ENCODE data around the gene KCTD5.

Gene KCTD5

DNA sequence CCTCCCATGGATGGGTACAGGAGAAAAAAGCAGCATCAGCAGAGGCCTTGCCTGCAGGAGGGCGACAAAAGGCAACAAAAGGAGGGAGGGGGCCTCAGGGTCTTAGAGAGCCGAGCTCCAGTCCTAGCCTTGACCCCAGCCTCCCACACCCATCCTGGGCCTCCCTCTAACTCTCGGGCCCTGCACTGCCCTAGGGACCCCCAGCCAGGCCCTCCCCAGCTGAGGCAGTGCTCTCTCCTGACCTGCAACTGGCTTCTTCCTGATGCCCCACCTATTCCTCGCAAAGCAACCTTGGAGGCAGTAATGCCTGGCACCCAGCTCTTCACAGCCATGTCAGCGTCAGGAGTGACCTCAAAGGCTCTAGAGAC lies 54.9 kb downstream of the KCTD5 start:
- no peak overlapping the region for H3K9ac ChIP-seq (ENCODE audit: low read depth, low read length)
- no peak for ATAC-seq (ENCODE audit: insufficient read depth, low read depth)
- no peak overlapping the region for H3K4me2 ChIP-seq (ENCODE audit: insufficient read depth, low read length)
- TF ChIP-seq, protein P1, sequence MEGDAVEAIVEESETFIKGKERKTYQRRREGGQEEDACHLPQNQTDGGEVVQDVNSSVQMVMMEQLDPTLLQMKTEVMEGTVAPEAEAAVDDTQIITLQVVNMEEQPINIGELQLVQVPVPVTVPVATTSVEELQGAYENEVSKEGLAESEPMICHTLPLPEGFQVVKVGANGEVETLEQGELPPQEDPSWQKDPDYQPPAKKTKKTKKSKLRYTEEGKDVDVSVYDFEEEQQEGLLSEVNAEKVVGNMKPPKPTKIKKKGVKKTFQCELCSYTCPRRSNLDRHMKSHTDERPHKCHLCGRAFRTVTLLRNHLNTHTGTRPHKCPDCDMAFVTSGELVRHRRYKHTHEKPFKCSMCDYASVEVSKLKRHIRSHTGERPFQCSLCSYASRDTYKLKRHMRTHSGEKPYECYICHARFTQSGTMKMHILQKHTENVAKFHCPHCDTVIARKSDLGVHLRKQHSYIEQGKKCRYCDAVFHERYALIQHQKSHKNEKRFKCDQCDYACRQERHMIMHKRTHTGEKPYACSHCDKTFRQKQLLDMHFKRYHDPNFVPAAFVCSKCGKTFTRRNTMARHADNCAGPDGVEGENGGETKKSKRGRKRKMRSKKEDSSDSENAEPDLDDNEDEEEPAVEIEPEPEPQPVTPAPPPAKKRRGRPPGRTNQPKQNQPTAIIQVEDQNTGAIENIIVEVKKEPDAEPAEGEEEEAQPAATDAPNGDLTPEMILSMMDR (IDR thresholded peaks at IDR 0.05; ENCODE audit: borderline replicate concordance, extremely low read depth, low read length, poor library complexity, severe bottlenecking) = no peak
- TF ChIP-seq EZH2 (IDR thresholded peaks at IDR 0.05; ENCODE audit: borderline replicate concordance, low read depth, low read length, severe bottlenecking) = no peak
- H3K4me3 ChIP-seq (ENCODE audit: low read depth in 1 of 2, low read length in 2 of 2) = no peak overlapping the region
- DNase-seq = no peak
- H3K27me3 ChIP-seq (ENCODE audit: insufficient read depth, low read length, poor library complexity) = no peaks in the 10 kb centered on the region
- H3K79me2 ChIP-seq (ENCODE audit: insufficient read depth, low read length) = no peaks in the 10 kb centered on the region
- H2AFZ ChIP-seq (ENCODE audit: low read depth, low read length) = no peak overlapping the region
- H3K36me3 ChIP-seq (ENCODE audit: insufficient read depth, low read length) = no peaks in the 10 kb centered on the region
- H4K20me1 ChIP-seq (ENCODE audit: insufficient read depth, low read length) = no peaks in the 10 kb centered on the region
- no peaks in the 10 kb centered on the region for H3K4me1 ChIP-seq (ENCODE audit: insufficient read depth, low read length)
- H3K27ac ChIP-seq (ENCODE audit: low read length) = no peak overlapping the region
- no peaks in the 10 kb centered on the region for H3K9me3 ChIP-seq (ENCODE audit: insufficient read depth, low read length, severe bottlenecking)

DNA sequence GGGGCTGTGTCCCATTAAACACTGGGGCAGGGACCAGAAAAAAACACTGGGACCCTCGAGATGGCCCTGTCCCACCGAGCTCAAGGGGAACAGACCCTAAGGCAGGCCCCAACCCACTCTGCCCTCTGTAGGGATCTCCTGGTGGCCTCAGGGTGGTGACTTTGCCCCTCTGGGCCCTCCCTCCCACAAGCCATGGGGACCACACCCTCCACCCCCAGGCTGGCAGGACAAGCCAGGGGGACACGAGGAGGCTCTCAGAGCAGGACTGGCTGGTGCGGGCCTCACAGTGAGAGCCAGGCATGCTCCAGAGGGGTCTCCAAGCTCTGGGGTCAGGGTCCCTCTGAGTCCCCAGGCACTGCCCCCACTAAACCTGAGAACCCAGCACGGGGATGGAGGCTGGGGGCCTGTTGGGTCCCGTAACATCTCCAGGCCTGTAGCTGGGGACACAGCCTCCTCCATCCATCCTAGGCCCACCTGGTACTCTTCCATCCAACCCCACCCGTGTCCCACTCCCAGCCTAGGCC lies 55.6 kb downstream of the KCTD5 start:
- Histone ChIP-seq H3K9ac (ENCODE audit: low read depth, low read length) (no peak overlapping the region), H3K4me2 (ENCODE audit: insufficient read depth, low read length) (no peak overlapping the region), H3K9me3 (ENCODE audit: insufficient read depth, low read length, severe bottlenecking) (no peaks in the 10 kb centered on the region), H4K20me1 (ENCODE audit: insufficient read depth, low read length) (no peaks in the 10 kb centered on the region), H3K4me3 (ENCODE audit: low read depth in 1 of 2, low read length in 2 of 2) (no peak overlapping the region), H3K36me3 (ENCODE audit: insufficient read depth, low read length) (no peaks in the 10 kb centered on the region), H3K27ac (ENCODE audit: low read length) (no peak overlapping the region), H3K27me3 (ENCODE audit: insufficient read depth, low read length, poor library complexity) (no peaks in the 10 kb centered on the region), H3K79me2 (ENCODE audit: insufficient read depth, low read length) (no peaks in the 10 kb centered on the region), H3K4me1 (ENCODE audit: insufficient read depth, low read length) (no peaks in the 10 kb centered on the region), H2AFZ (ENCODE audit: low read depth, low read length) (no peak overlapping the region)
- TF ChIP-seq EZH2 (IDR thresholded peaks at IDR 0.05; ENCODE audit: borderline replicate concordance, low read depth, low read length, severe bottlenecking) = no peak
- TF ChIP-seq, protein P1 (IDR thresholded peaks at IDR 0.05; ENCODE audit: borderline replicate concordance, extremely low read depth, low read length, poor library complexity, severe bottlenecking) = no peak
- DNase-seq (no peak), ATAC-seq (ENCODE audit: insufficient read depth, low read depth) (no peak)

DNA sequence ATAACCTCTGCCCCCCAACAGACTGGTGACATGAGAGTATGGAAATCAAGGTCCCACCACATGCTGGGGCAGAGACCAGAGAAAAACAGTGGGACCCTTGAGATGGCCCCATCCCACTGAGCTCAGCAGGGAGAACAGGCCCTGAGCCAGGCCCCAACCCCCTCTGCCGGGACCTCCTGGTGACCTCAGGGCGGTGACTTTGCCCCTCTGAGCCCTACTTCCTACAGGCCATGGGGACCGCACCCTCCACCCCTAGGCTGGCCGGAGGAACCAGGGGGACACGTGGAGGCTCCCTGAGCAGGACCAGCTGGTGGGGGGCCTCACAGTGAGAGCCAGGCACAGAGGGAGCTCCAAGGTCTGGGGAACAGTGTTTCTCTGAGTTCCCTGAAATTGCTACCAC lies 56.3 kb downstream of the KCTD5 start:
- no peak for DNase-seq
- Histone ChIP-seq H3K27me3 (ENCODE audit: insufficient read depth, low read length, poor library complexity) (no peaks in the 10 kb centered on the region), H4K20me1 (ENCODE audit: insufficient read depth, low read length) (no peaks in the 10 kb centered on the region), H3K79me2 (ENCODE audit: insufficient read depth, low read length) (no peaks in the 10 kb centered on the region), H3K4me2 (ENCODE audit: insufficient read depth, low read length) (no peak overlapping the region), H3K9me3 (ENCODE audit: insufficient read depth, low read length, severe bottlenecking) (no peaks in the 10 kb centered on the region), H3K4me3 (ENCODE audit: low read depth in 1 of 2, low read length in 2 of 2) (no peak overlapping the region), H2AFZ (ENCODE audit: low read depth, low read length) (no peak overlapping the region), H3K27ac (ENCODE audit: low read length) (no peak overlapping the region), H3K36me3 (ENCODE audit: insufficient read depth, low read length) (no peaks in the 10 kb centered on the region), H3K9ac (ENCODE audit: low read depth, low read length) (no peak overlapping the region), H3K4me1 (ENCODE audit: insufficient read depth, low read length) (no peaks in the 10 kb centered on the region)
- ATAC-seq (ENCODE audit: insufficient read depth, low read depth) = no peak
- no peak for TF ChIP-seq EZH2 (IDR thresholded peaks at IDR 0.05; ENCODE audit: borderline replicate concordance, low read depth, low read length, severe bottlenecking)
- TF ChIP-seq, protein P1 (IDR thresholded peaks at IDR 0.05; ENCODE audit: borderline replicate concordance, extremely low read depth, low read length, poor library complexity, severe bottlenecking) = no peak

Measured in DND-41 (cell line).